Measurements from ENCODE around the gene METTL13.
"Not testable (repeated sequence)": the region's sequence is repeated elsewhere in the genome, so short reads cannot be mapped to it uniquely, and the experiment has no call there.

The METTL13 gene

DNA sequence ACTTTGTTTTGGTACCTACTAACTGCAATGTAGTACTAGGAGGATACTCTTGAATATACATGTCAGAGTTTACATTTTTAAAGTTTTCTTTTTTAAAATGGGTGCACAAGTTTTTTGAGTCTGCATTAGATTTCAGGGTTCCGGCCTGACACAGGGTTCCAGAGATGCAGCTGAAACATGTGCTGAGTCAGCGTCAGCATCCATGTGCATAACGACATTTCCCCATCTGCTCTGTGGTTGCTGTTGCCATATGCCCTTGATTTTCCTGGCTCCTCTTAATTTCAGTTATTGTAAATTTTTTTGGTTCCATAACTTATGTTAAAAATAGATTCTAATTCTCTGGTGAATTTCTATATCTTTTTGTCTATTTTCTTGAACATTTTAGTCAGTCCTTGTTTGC is 12.3 kb upstream of the METTL13 start:
- no peak for DNase-seq

DNA sequence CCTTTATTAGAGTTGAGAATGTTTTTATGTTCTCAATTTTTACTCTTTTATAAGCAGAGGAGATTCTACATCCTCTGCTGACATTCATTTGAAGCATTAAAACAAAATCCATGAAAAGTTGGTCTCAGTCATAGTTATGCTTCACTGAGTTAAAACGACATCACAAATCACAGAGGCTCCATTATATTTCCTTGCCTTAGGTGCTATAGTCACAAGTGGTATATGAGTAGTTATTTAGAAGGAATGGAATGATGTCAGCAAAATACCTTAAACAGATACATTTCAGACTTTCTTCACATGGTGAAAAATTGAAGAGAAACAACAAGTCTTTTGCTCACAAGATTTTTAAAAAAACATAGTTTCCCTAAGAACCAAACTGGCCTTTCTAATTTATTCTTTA is 11.7 kb upstream of the METTL13 start:
- no peak for DNase-seq

DNA sequence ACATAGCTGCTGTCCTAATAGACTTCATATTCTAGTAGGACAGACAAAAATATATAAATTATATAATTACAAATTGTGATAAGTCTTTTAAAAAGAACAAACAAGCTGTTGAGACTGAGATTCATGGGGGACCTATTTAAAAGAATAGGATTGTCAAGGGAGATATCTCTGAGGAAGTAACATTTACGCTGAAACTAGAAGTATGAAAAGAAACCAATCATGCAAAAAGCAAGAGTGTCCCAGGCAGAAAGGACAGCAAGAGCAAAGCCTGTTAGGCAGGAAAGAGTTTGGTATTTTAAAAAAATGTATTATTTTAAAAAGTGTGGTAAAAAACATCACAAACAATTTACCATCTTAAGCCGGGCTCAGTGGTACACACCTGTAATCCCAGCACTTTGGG is 9.1 kb upstream of the METTL13 start:
- no peak for DNase-seq

GRCh38 chr1:171780583-171781175 is 781 bp upstream of the METTL13 start:
- no peak for DNase-seq

DNA sequence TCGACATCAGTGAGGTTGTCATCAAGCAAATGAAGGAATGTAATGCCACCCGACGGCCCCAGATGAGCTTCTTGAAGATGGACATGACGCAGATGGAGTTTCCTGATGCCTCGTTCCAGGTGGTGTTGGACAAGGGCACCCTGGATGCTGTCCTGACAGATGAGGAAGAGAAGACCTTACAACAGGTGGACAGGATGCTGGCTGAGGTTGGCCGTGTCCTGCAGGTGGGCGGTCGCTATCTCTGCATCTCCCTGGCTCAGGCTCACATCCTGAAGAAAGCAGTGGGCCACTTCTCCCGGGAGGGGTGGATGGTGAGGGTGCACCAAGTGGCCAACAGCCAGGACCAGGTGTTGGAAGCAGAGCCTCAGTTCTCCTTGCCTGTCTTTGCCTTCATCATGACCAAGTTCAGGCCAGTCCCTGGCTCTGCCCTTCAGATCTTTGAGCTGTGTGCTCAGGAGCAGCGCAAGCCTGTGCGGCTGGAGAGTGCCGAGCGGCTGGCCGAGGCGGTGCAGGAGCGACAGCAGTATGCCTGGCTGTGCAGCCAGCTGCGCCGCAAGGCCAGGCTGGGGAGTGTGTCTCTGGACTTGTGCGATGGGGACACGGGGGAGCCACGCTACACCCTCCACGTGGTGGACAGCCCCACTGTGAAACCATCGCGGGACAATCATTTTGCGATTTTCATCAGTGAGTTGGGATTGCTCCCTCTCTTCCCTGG is 2.5 kb downstream of the METTL13 start:
- no peak for DNase-seq

- DNase-seq, result no peak
These were observed 3.3 kb downstream of the METTL13 start for GRCh38 chr1:171784784-171785183.

- no peak for DNase-seq
These were observed 4.3 kb downstream of the METTL13 start for GRCh38 chr1:171785766-171786165.

GRCh38 chr1:171786534-171786933 is 5.1 kb downstream of the METTL13 start:
- no peak for DNase-seq

- no peak for DNase-seq
These were observed 6.4 kb downstream of the METTL13 start for GRCh38 chr1:171787686-171788480.

GRCh38 chr1:171788696-171789095 is 7.2 kb downstream of the METTL13 start:
- no peak for DNase-seq

DNA sequence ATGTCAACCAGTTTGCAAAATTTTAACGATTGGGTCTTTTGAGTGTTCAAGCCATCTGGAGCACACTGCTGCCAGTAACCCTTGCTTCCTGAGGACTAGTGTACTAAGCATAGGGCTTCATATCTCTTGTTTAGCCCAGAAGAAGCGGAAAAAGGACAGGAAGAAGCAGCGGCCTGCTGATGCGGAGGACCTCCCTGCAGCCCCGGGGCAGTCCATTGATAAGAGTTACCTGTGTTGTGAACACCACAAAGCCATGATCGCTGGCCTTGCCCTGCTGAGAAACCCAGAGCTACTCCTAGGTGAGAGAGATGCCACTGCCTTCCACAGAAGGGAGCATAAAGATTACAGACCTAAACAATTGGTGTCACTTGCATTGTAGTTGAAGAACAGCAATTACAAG is 8.9 kb downstream of the METTL13 start:
- no peak for DNase-seq

GRCh38 chr1:171792656-171793369 is 11.4 kb downstream of the METTL13 start:
- DNase-seq, result no peak

- no peak for DNase-seq
These were observed 12.2 kb downstream of the METTL13 start for GRCh38 chr1:171793636-171794035.

GRCh38 chr1:171794085-171794484 is 12.6 kb downstream of the METTL13 start:
- no peak for DNase-seq

DNA sequence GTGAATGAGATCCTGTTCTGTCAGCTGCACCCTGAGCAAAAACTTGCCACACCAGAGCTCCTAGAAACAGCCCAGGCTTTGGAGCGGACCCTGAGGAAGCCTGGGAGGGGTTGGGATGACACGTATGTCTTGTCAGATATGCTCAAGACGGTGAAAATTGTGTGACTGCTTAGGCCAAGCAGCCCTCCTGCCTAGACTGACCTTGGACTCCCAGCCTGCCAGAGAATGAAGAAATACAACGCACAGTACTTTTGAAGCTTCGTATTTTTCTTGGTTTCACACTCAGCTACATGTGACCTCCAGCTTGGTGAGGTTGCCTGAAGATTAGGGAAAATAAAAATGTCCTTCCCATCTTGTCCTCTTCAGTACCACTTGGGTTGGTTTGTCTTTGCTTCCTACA is 15.1 kb downstream of the METTL13 start:
- DNase-seq, result no peak

DNA sequence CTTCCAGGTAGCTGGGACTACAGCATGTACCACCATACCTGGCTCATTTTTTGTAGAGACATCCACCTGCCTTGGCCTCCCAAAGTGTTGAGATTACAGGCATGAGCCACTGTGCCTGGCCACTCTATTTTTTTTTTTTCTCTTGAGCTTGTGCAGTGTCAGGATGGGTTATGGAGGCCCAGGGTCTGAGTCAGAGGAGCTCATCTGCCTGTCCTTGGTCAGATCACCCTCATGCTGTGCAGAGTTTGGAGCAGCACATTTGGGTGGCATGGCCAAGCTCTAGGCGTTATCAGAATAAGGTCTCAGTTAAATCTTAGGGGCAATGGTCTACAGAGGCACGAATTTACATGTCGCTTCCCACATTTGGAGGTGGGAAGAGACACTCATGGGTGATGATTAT is 16.9 kb downstream of the METTL13 start:
- DNase-seq, result no peak

GRCh38 chr1:171798765-171799164 is 17.3 kb downstream of the METTL13 start:
- DNase-seq, result no peak

DNA sequence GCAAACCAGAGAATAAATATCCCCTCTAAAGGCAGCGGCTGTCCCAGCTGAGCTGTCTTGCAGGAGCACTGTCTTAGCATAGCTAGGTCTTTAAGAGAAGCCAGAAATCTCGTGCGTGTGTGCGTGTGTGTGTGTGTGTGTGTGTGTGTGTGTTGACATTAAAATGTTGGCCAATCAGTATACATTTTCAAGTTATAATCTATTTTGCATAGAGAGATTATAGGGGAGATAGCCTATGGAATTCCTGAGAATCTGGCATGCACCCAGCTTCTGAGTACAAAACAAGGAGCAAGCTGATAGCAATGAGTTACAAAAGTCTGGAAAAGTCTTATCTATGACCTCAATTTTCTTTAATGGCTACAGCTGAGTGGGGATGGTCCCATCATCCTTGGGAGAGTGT is 17.7 kb downstream of the METTL13 start:
- no peak for DNase-seq

- not testable (repeated sequence) for DNase-seq
These were observed 18.2 kb downstream of the METTL13 start for GRCh38 chr1:171799698-171800097.

GRCh38 chr1:171800342-171800741 is 18.9 kb downstream of the METTL13 start:
- no peak for DNase-seq

GRCh38 chr1:171800851-171801250 is 19.4 kb downstream of the METTL13 start:
- no peak for DNase-seq

DNA sequence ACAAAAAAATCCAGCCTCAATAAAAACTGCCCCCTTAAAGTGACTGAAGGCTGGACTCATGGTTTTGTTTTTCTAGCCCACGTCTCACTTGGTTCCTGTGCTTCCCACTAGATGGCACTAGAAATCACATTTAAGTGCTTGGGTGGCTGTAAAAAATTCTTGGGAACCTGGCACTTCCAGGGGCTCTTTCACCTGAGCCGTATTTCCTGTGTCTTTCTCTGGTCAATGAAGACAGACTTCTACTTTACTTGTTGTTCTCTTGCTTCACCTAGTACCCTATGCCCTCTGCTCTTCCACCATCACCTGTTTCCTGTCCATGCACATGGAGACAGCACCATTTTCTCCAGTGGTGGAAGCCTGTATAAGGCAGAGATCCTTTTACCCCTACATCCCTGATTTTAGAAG is 20.0 kb downstream of the METTL13 start:
- DNase-seq, result no peak

DNA sequence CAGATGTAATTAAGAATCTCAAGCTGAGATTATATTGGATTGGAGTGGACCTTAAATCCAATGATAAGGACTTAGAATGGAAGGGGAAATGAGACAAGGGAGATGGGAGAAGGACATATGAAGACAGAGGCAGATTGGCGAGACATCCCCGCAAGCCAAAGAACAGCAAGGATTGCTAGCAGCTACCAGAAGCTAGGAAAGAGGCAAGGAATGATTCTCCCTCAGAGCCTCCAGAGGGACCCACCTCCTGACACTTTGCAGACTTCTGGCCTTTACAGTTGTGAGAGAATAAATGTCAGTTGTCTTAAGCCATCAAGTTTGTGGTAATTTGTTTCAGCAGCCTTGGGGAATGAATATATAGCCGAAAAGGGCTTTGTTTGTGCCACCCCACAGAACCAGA is 20.7 kb downstream of the METTL13 start:
- no peak for DNase-seq
